Activated CD4-positive, CD25-positive, alpha-beta regulatory T cell (primary cell): ENCODE results near the gene EPS8L1.
"Not testable (repeated sequence)": the region's sequence is repeated elsewhere in the genome, so short reads cannot be mapped to it uniquely, and the experiment has no call there.

ENCODE experiments used
- DNase-seq, 4 experiments: peaks; one replicate each; lab custom pipeline; 2025; lab: John Stamatoyannopoulos, UW

Gene EPS8L1

DNA sequence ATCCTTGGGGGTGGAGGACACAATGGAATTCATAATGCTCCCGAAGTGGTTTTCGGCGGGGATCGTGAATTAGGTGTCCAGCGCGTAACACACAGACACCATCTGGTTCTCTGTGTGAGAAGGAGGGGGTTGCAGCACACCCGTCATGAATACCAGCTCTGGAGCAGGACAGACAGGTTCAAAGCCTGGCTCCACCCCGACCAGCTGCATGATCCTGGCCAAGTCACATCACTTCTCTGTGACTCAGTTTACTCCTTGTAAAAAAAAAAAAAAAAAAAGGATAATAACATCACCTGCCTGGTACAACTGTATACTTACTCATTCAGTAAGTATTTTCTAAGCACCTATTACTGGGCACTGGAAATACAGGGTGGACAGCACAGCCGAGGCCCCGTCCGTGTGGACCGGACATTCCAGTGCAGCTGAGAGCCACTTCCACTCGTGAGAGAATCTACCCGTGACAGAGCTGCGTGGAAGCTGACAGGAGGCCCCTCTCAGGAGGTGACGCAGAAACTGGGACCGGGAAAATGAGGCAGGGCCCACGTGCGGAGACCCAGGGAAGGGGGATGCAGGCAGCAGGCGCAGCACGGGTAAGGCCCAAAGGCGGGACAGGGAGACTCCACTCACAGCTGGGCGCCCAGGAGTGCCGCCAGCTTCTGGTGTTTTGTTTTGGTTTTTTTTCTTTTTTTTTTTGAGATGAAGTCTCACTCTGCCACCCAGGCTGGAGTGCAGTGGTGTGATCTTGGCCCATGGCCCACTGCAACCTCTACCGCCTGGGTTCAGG is 24.7 kb upstream of the EPS8L1 start:
- no peak for DNase-seq

DNA sequence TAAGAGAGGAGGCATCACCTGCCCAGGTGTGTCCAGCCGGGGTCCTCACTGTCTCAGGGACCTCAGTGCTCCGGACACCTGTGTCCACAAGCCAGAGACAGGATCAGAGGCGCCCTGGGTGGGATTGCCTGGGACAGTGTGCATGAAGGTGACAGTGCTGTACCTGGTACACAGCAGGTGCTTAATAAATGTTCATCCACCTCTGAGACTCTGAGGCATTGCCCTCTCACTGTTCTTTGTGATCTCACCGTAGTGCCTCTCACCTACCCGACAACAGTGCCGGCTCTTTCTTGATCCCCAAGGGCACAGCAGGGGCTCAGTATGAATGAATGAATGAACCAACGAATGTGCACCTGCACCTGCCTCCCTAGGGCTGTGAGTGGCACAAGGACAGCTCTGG is 21.9 kb upstream of the EPS8L1 start:
- DNase-seq = no peak

DNA sequence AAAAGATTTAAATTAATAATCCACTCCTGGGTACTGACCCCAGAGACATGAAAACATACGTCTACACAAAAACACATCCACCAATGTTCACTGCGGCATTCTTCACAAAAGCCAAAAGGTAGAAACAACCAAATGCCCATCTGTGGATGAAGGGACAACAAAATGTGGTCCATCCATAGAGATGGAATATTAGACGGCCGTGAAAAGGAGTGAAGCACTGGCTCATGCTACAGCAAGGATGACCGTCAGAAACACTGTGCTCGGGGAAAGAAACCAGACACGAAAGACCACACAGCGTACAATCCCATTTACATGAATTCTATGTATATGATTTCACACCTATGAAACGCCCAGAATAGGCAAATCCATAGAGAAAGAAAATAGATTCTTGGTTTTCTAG is 18.8 kb upstream of the EPS8L1 start:
- DNase-seq = no peak

DNA sequence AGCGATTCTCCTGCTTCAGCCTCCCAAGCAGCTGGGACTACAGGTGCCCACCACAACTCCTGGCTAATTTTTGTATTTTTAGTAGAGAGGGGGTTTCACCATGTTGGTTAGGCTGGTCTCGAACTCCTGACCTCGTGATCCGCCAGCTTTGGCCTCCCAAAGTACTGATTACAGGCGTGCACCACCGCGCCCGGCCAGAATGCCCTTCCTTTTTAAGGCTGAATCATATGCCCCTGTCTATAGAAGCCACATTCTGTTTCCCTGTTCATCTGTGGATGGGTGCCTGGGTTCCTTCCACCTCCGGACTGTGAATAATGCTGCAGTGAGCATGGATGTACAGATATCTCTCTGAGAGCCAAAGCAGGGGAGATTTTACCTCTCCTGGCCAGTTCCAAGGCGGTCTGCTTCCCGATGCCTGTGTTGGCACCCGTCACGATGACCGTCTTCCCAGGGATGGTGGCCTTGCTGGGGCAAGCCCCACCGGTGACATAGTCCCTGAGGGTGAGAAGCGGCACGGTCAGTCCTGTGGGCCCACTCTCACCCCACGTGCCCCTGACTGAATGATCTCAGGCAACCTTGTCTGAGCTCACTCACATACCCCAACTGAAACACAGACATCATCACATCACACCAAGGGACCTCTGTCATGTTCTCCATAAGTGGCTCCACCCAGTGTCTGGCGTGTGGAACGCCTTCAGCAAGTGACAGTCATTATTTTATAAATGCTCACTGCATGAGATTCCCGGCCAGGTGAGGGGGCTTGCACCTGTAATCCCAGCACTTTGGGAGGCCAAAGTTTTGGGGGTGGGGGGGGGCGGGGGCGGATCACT is 16.7 kb upstream of the EPS8L1 start:
- no peak for DNase-seq

DNA sequence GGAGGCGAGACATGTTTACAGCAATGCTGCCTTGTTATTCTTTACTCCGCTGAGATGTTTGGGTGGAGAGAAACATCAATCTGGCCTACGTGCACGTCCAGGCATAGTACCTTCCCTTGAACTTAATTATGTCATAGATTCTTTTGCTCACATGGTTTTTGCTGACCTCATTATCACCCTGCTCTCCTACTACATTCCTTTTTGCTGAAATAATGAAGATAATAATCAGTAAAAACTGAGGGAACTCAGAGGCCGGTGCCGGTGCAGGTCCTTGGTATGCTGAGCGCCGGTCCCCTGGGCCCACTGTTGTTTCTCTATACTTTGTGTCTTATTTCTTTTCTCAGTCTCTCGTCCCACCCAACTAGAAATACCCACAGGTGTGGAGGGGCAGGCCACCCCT is 15.4 kb upstream of the EPS8L1 start:
- DNase-seq = not testable (repeated sequence)

DNA sequence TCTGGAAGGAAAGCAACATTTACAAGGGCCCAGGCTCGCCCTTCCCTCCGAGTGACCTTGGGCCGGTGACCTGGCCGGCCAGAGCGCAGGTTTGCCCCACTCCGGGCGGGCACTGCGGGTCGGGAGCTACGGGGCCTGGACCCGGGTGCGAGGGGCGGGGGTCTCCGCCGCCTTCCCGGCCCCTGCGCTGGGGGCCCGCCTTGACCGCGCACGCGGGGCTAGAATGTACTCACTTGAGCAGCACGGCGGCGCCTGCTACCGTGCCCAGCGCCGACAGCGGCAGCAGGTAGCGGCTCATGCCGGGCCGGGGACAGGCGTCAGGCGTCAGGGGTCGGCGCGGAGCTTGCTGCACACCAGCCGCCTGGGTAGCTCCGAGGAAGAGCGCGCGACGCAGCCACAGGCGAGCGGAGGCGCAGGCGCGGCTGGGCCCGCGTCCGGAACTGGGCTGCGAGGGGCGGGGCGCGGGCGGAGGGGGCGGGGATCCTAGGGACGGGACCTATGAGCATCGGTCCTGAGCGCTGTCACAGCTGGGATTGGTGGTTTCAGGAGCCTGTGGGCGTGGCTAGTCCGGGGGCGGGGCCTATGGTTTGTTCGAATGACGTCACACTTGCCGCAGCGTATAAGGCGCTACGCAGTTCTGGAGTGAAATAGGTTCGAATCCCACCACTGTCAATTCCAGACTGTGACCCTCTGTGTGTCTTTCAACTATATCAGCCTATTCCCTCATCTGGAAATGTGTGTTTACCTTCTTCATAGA is 12.8 kb upstream of the EPS8L1 start, which contains the start of gene RDH13:
TSS of gene RDH13 (minus strand) at position 414 of the 757 bp plus-strand sequence. CDS start at position 298, 116 bp downstream.
- DNase-seq = peak; percentile 96 to 99 (median 98)

DNA sequence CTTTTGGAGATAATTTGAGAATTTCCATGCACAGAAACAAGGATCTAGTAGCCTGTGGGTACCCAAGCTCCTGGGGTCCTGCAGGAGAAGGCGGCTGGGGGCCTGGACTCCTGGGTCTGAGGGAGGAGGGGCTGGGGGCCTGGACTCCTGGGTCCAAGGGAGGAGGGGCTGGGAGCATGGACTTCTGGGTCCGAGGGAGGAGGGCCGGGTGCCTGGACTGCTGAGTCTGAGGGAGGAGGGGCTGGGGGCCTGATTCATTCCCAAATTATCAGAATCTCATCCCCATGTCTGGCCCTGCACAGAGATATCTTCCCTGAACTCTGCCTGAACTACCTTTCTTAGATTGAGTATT is 12.2 kb upstream of the EPS8L1 start:
- no peak for DNase-seq

DNA sequence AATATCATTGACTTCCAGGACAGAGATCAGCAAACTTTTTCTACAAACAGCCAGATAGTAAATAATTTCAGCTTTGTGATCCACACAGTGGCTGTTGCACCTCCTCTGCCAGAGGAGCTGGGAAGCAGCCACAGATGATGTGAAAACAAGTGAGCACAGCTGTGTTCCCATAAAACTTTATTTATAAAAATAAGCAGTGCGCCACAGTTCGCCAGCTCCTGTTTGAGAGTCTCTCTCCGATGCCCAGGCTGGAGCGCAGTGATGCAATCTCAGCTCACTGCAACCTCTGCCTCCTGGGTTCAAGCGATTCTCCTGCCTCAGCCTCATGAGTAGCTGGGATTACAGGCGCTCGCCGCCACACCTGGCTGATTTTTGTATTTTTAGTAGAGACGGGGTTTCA is 10.2 kb upstream of the EPS8L1 start:
- DNase-seq = not testable (repeated sequence)

DNA sequence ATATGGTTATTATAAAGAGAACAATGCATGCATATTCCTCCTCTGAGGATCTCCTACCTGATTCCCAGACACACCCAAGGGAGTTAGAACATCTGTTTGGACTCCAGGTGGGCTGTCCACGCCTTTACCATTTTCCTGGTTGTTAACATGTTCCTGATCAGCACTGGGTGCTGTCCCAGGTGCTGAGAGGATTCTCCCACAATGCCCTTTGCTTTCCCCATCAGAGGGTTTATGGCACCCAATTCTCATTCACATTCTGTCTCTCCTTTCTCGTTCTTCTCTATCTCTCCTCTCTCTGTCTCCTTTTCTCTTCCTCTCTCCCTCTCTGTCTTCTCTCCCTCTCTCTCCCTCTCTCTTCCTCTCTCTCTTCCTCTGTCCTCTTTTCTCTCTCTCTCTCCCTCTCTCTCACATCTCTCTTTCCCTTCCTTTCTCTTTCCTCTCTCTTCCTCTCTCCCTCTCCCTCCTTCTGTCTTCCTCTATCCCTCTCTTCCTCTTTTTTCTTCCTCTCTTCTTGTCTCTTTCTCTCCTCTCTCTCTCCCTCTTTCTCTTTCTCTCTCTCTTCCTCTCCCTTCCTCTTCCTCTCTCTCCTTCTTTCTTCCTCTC is 9.5 kb upstream of the EPS8L1 start:
- no peak for DNase-seq

DNA sequence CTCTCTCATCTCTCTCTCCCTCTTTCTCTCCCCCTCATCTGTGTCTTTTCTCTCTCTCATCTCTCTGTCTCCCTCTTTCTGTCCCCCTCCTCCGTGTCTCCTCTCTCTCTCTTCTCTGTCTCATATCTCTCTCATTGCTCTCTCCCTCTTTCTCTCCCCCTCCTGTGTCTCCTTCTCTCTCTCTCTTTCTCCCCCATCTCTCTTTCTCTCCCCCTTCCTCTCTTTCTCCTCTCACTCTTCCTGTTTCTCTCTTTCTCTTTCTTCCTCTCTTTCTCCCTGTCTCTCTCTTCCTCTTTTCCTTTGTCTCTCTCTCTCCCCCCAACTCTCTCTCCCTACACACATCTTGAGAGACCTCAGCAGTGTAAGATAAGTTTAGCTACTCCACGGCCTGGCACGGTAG is 7.8 kb upstream of the EPS8L1 start:
- no peak for DNase-seq

DNA sequence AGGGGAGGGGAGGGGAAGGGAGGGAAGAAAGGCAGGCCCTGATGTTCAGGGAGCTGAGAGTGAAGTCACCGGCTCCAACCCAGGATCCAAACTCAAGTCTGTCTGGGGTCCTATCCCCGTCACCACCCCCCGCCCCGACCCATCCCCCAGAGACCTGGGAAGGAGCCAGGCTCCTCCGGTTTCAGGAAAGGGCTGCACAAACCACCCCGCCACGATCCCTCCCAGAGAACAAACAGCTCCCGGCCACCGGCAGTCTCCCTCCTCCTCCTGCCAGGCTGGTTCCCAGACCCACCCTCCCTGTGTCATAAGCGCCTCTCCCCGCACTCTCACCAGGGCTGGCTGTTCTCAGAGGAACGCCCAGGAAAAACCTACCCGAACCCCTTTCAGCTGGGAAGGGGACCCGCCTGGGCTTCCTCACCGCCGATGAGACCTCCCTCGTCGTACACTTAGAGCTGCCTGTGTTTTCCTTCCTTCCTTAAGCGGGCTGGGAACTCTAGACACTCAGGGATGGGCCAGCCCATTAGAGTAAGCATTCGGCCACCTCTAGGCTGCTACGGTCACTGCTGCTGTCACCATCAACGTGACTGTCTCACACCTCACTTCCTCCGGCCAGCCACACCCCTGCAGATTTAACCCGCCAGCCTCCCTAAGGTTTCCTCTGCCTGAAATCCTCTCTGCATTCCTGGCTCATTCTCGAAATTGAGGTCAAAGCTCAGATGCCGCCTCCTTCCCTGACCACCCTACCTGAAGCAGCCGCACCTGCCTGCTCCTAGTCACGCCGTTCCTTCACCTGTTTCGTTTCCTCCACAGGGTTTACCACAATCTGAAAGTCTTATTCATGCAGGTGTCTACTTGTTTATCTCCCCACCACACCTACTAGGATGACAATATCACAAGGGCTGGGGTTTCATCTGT is 6.5 kb upstream of the EPS8L1 start:
- DNase-seq = no peak

DNA sequence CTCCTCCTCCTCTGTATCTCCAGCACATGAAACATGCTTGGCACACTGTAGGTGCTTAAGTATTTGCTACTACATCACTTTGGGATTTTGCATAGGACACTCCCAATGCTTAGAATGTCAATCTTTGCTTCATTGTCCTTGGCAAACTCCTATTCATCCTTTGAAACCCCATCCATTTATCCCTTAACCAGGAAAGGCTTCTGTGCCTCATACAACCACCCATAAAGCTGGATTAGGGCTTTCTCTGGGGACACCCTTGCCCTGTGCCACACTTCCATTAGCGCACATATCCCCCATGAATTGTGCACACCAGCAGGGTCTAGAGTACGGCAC is 5.8 kb upstream of the EPS8L1 start:
- no peak for DNase-seq

DNA sequence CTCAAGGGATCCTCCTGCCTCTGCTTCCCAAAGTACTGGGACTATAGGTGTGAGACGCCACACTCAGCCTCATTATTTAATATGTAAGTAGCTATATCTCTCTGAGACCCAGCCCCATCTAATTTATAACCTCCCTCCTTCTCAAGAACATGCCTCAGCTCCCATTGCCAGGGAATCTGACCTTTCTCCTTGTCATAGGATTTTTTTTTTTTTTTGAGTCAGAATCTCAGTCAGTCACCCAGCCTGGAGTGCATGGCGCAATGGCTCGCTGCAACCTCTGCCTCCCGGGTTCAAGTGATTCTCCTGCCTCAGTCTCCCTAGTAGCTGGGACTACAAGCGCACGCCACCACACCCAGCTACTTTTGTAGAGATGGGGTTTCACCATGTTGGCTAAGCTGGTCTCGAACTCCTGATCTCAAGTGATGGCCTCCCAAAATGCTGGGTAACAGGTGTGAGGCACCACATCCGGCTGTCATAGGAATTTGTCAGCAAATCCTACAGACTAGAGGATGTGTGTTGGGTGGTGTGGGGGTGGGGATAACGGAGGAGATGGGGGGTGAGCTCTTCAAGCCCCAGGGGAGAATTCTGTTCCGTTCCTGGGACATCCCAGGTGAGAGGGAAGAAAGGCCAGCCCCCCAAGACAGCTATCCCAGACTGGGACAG is 5.1 kb upstream of the EPS8L1 start:
- DNase-seq = no peak

DNA sequence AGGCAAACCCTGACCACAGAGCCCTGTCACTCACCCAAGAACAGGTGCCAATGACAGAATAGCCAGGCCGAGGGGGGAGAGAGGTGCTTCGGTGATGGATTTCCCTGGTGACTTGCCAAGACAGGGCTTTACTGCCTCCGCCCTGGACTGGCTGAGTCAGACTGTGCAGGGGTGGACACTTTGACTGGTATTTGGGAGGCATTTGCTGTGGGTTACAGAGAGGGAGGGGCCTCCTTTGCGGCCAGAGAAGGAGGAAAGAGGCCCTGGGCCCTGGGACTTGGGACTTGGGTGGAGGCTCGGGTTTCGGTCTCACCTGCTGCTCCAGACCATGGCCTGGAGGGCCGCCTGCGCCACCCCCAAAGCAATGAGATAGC is 4.6 kb upstream of the EPS8L1 start:
- no peak for DNase-seq

DNA sequence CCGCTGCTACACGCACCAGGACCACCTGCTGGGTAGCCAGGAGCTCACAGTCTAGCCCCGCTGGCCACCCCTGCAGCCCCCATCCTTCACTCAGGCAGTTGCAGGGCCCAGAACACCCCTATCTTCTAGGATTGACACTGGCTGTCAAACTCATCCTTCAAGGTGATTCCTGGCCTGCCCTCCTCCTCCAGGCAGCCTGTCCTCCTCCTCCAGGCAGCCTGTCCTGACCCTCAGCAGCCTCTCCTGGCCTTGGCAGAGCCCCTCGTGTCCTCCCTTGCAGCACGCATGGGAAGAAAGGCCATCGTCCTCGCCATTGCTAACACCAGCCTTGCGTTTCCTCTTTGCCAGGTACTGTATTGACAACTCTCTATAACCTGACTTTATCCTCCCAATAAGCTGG is 3.8 kb upstream of the EPS8L1 start:
- DNase-seq = no peak

DNA sequence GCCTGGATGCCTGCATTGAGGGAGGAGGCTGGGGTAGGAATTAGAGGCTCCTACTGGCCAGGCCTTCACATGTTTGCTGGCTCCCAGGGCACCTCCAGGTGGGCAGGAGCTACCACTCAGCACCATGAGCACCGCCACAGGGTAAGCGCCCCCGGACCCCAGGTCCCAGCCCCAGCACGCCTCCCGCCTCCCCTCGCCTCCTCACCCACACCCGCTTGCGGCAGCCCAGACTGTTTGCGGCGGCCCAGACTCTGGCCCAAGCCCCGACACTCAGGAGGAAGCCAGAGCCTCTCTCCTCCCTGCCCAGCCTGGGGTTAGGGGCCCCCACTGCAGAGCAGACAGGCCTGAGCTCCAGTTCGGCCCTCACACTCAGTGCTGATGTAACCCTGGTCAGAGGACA is 652 bp downstream of the EPS8L1 start:
- no peak for DNase-seq

DNA sequence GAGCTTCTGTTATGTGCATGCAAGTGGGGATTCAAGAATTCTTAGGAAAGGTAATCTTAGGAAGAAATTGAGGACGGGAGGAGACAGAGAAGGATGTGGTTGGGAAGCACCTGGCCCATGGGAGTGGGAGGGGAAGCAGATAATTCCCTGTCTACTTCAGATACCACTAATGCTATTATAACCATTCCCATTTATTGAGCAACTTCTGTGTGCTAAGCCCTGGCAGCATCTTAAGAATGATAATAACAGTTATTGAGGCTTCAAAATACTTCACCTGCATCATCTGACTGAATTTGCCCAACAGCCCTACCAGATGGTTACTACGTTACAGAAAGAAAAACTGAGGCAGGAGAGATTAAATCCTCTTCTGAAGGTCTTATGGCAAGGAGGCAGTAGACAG is 1.4 kb downstream of the EPS8L1 start:
- DNase-seq = no peak

DNA sequence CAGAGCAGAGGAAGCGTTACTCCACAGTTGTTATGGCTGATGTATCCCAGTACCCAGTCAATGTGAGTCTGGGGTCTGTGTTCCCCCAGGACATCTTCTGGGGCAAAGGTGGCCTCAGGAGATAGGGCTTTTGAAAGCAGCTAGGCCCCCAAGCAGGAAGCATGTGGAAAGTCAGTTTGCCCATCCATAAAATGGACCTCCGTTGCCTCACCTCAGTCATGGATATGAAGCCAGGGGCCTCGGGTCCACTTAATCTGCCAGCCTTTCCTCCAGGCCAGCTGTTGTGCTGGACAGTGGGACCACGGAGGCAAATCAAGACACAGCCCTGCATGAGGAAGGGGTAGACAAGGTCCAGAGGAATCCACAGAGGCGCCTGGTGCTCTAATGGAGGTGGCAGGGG is 3.3 kb downstream of the EPS8L1 start:
- no peak for DNase-seq

DNA sequence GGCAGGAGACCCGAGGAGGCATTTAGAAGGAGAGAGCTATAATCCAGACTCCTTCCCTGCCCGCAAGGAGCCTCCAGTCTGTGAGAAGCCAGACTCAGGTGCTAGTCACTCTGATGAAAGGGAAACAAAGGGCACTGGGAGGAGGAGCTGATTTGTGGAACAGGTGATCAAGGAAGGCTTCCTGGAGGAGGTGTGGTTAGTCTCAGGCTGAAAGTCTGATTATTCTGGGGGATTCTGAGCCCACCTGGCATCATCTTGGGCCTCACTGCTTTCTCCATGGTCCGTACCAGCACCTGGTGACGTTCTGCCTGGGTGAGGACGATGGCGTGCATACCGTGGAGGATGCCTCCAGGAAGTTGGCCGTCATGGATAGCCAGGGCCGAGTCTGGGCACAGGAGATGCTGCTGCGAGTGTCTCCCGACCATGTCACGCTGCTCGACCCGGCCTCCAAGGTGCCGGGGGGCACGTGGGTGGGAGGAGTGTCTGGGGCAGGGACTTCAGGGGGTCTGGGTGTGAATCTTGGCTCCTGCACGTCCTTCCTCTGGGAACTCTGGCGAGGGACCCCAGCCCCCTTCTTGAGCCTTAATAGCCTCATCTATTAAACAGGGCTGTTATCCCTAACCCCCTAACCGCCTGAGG is 3.9 kb downstream of the EPS8L1 start:
- no peak for DNase-seq
